HepG2 (cell line): ENCODE measurements around the gene CCDC117. TPM values are rescaled to one million over a fixed set of nuclear protein-coding genes. Genes with fewer than 3 reads are reported as not detected.

ENCODE experiments used
- ATAC-seq: fragments of 200-7000 bp; cut with Tn5 transposase; 3 replicates; pipeline ENCODE4 v1.9.1; 2020; ENCODE audit warnings: mild to moderate bottlenecking, moderate library complexity
- BruUV-seq: library from RNA; stranded (reverse); fragments of 400-500 nt; replicated peaks from 2 replicates; lab custom pipeline; 2021; lab: Mats Ljungman, UMichigan
- CTCF ChIA-PET: fragments of 300-600 bp; formaldehyde crosslinking; extraction: SDS; loops from one replicate; lab custom pipeline; 2021; ENCODE audit warnings: low total read pairs, inconsistent platforms, low intra/inter-chr PET ratio; lab: Yijun Ruan, JAX
- POLR2A ChIA-PET: fragments of 350-600 bp; sonication (Branson Sonifier 250); formaldehyde crosslinking; loops from one replicate; lab custom pipeline; 2020; ENCODE audit warnings: antibody characterized with exemption, inconsistent platforms; lab: Yijun Ruan, JAX
- DNase-seq: peaks from one replicate; pipeline ENCODE4 v3.0.0-alpha.2; 2015; ENCODE audit warnings: low spot score
- FAIRE-seq: peaks from 3 replicates; lab custom pipeline; 2011; peaks lifted over from hg19 to GRCh38; lab: Jason Lieb, UNC
- H2AFZ ChIP-seq: one replicate; pipeline ENCODE4 v1.6.1; 2011; ENCODE audit warnings: low read length, inconsistent platforms
- H3K27ac ChIP-seq: fragments of 300-600 bp; 3 replicates; pipeline ENCODE4 v1.8.0; 2011; ENCODE audit warnings: mixed run types, mild to moderate bottlenecking, mixed read lengths, low read length, inconsistent platforms; ENCODE audit not compliant: insufficient read depth; ENCODE audit errors: extremely low read length
- H3K27me3 ChIP-seq, 2 experiments: fragments of 200-600 bp in 1 of 2; 2 replicates in 1 of 2; 3 replicates in 1 of 2; pipeline versions ENCODE4 v1.6.0 to v1.8.0; 2011; ENCODE audit warnings: low read length in 2 of 2, mild to moderate bottlenecking in 2 of 2, moderate library complexity in 2 of 2, inconsistent platforms in 1 of 2; ENCODE audit not compliant: insufficient read depth in 2 of 2, control insufficient read depth in 1 of 2
- H3K36me3 ChIP-seq, 2 experiments: fragments of 200-600 bp in 1 of 2; replicated peaks in 1 of 2; 2 replicates in 1 of 2; 3 replicates in 1 of 2; pipeline versions ENCODE4 v1.5.1 to v1.8.0; 2011; ENCODE audit warnings: low read length in 2 of 2, inconsistent platforms in 1 of 2; ENCODE audit not compliant: insufficient read depth in 2 of 2, control insufficient read depth in 1 of 2
- H3K4me1 ChIP-seq: 2 replicates; pipeline ENCODE4 v1.5.1; 2012; ENCODE audit warnings: low read length, inconsistent platforms; ENCODE audit not compliant: insufficient read depth
- H3K4me2 ChIP-seq: 2 replicates; pipeline ENCODE4 v1.6.0; 2011; ENCODE audit warnings: low read depth, low read length, inconsistent platforms
- H3K4me3 ChIP-seq, 3 experiments: fragments of 200-600 bp in 1 of 3; sonication (generic), shearing (Covaris generic) in 1 of 3; replicated peaks in 1 of 3; 2 replicates each; pipeline ENCODE4 v1.5.1; 2011 to 2016; ENCODE audit warnings: low read length in 3 of 3, inconsistent platforms in 2 of 3, low read depth in 2 of 3, mild to moderate bottlenecking in 2 of 3, control low read depth in 1 of 3, mixed read lengths in 1 of 3; ENCODE audit not compliant: insufficient read depth in 1 of 3
- H3K79me2 ChIP-seq: one replicate; pipeline ENCODE4 v1.6.1; 2011; ENCODE audit warnings: low read length, inconsistent platforms; ENCODE audit not compliant: insufficient read depth
- H3K9ac ChIP-seq: 2 replicates; pipeline ENCODE4 v1.6.0; 2011; ENCODE audit warnings: mild to moderate bottlenecking, low read depth, low read length, inconsistent platforms; ENCODE audit not compliant: insufficient read depth
- H3K9me3 ChIP-seq: 2 replicates; pipeline ENCODE4 v1.5.1; 2012; ENCODE audit warnings: mild to moderate bottlenecking, low read length
- H4K20me1 ChIP-seq: 2 replicates; pipeline ENCODE4 v1.6.0; 2011; ENCODE audit warnings: inconsistent platforms, mild to moderate bottlenecking, low read length, moderate library complexity; ENCODE audit not compliant: insufficient read depth
- ARNTL ChIP-seq: sonication (generic); formaldehyde crosslinking; IDR thresholded peaks from 2 replicates; pipeline ENCODE4 v1.4.0; 2020; ENCODE audit warnings: mild to moderate bottlenecking, missing genetic modification reagents
- ATF2 ChIP-seq: sonication (generic); formaldehyde crosslinking; IDR thresholded peaks from 2 replicates; pipeline ENCODE4 v1.4.0; 2020; ENCODE audit warnings: missing genetic modification reagents
- BHLHE40 ChIP-seq: IDR thresholded peaks from 2 replicates; pipeline ENCODE4 v1.6.1; 2011; ENCODE audit warnings: low read length, improper control_type of control experiment
- ELK4 ChIP-seq: sonication (generic); formaldehyde crosslinking; IDR thresholded peaks from 2 replicates; pipeline ENCODE4 v1.9.0; 2021; ENCODE audit warnings: missing genetic modification reagents, borderline replicate concordance
- ETV5 ChIP-seq: IDR thresholded peaks from 2 replicates; pipeline ENCODE4 v1.6.1; 2018; ENCODE audit warnings: missing biosample characterization, missing genetic modification reagents, inconsistent platforms, borderline replicate concordance
- HNF4G ChIP-seq, 2 experiments: sonication (generic) in 1 of 2; formaldehyde crosslinking in 1 of 2; IDR thresholded peaks; 2 replicates each; pipeline versions ENCODE4 v1.4.0 to v1.6.1; 2011 to 2020; ENCODE audit warnings: borderline replicate concordance in 2 of 2, low read depth in 2 of 2, mild to moderate bottlenecking in 2 of 2, low read length in 1 of 2, missing genetic modification reagents in 1 of 2, moderate library complexity in 1 of 2
- MLLT10 ChIP-seq: sonication (generic); formaldehyde crosslinking; IDR thresholded peaks from 2 replicates; pipeline ENCODE4 v1.4.0; 2020; ENCODE audit warnings: missing genetic modification reagents
- RELA ChIP-seq: sonication (generic); formaldehyde crosslinking; IDR thresholded peaks from 2 replicates; pipeline ENCODE4 v1.4.0; 2020; ENCODE audit warnings: missing genetic modification reagents
- SNRNP70 ChIP-seq: fragments of 200-400 bp; formaldehyde crosslinking; IDR thresholded peaks from 2 replicates; pipeline ENCODE4 v1.6.1; 2017; ENCODE audit warnings: mild to moderate bottlenecking, low read depth, low read length, moderate library complexity
- SRY ChIP-seq: sonication (generic); formaldehyde crosslinking; IDR thresholded peaks from 2 replicates; pipeline ENCODE4 v1.8.0; 2022; ENCODE audit warnings: mild to moderate bottlenecking, missing genetic modification reagents
- TERF1 ChIP-seq: sonication (generic); formaldehyde crosslinking; IDR thresholded peaks from 2 replicates; pipeline ENCODE4 v1.8.0; 2022; ENCODE audit warnings: mild to moderate bottlenecking, missing genetic modification reagents, moderate library complexity
- ZBTB43 ChIP-seq: sonication (generic); formaldehyde crosslinking; conservative IDR thresholded peaks from 2 replicates; pipeline ENCODE4 v1.4.0; 2020; ENCODE audit warnings: missing genetic modification reagents
- ZNF44 ChIP-seq: sonication (generic); formaldehyde crosslinking; IDR thresholded peaks from 2 replicates; pipeline ENCODE4 v1.5.1; 2020; ENCODE audit warnings: mild to moderate bottlenecking, missing genetic modification reagents
- ZNF691 ChIP-seq: sonication (generic); formaldehyde crosslinking; IDR thresholded peaks from 2 replicates; pipeline ENCODE4 v1.4.0; 2020; ENCODE audit warnings: missing genetic modification reagents, low read depth, mild to moderate bottlenecking, borderline replicate concordance
- ZNF7 ChIP-seq: IDR thresholded peaks from 2 replicates; pipeline ENCODE4 v1.6.1; 2016; ENCODE audit warnings: missing biosample characterization, missing genetic modification reagents
- WGBS: methylation state at CpG from one replicate; pipeline ENCODE4 v1.1.6; 2017; ENCODE audit warnings: low lambda C conversion rate; 5-methylcytosine and 5-hydroxymethylcytosine counted together
- in situ Hi-C: cut with HindIII; loops from 2 replicates; pipeline ENCODE4 v1.10.0; 2017; ENCODE audit warnings: low pct_unique_long_range_greater_than_20kb; ENCODE audit not compliant: extremely low pct_ligation_motif_present
- intact Hi-C: fragments of 100-400 bp; cut with micrococcal nuclease; formaldehyde crosslinking; loops from one replicate; pipeline ENCODE4 v1.10.0; 2022; ENCODE audit not compliant: unreplicated experiment
- polyA plus RNA-seq, 8 experiments: library from polyadenylated mRNA; depleted of rRNA in 3 of 8; stranded (reverse) in 7 of 8; unstranded in 1 of 8; fragments of >200 nt; fragmentation: Illumina TruSeq in 4 of 8; extraction: Trizol in 4 of 8; gene quantifications; 2 replicates each; pipeline versions ENCODE4 v1.2.1 to v1.2.3, GENCODE V29; 2011 to 2016; ENCODE audit warnings: low read depth in 4 of 8, missing spikeins in 1 of 8, mixed read lengths in 1 of 8; ENCODE audit not compliant: insufficient read depth in 1 of 8
- total RNA-seq, 5 experiments: library from RNA; depleted of rRNA; stranded (reverse); fragments of >200 nt; fragmentation: Illumina TruSeq; extraction: Trizol; gene quantifications; 2 replicates each; pipeline ENCODE4 v1.2.3, GENCODE V29; 2016; ENCODE audit warnings: low read depth in 1 of 5

CCDC117 gene
- total and polyA plus RNA-seq, 2 of the 13 experiments (the other 11 are each of a cell fraction or from before 2014, with no cell fraction given), result 12.6 to 34.2 TPM

GRCh38 chr22:28799606-28800307 lies 27.3 kb downstream of the CCDC117 start:
- Histone ChIP-seq H3K27ac (peak overlapping the region; percentile 98), H3K9me3 (no peaks in the 10 kb centered on the region), H3K36me3 (peaks cover 19 to 37% of the 10 kb centered on the region in 2 experiments), H3K4me1 (peaks cover 50% of the 10 kb centered on the region), H2AFZ (no peak overlapping the region), H3K27me3 (no peaks in the 10 kb centered on the region; a peak in 1 of 5 replicates), H3K4me3 (peak overlapping the region; percentile 62 to 99 (median 82)), H3K4me2 (peak overlapping the region; percentile 70), H4K20me1 (peaks cover 35% of the 10 kb centered on the region), H3K9ac (peak overlapping the region; percentile 99), H3K79me2 (peaks cover 68% of the 10 kb centered on the region)
- FAIRE-seq, result no peak
- 0% methylated on average over 31 of the region's 31 CpGs for WGBS
- no peak for DNase-seq
- POLR2A ChIA-PET, result interaction anchor here (0.8 to 20.4 kb wide), 27 partner anchors 7 to 244 kb away, joined by 3 to 945 read pairs (median 5); partner anchors contain the start of genes CCDC117, CHEK2, HSCB and TTC28
- TSS peak; percentile 48 for BruUV-seq
- in situ Hi-C loops, result no loop called here
- ATAC-seq, result peak; percentile 55
- intact Hi-C loops, result no loop called here
- CTCF ChIA-PET, result no interaction called here
- TF ChIP-seq BHLHE40 (no peak), SRY (CRISPR knock-in tag) (no peak), ETV5 (CRISPR knock-in tag) (no peak), ZNF44 (CRISPR knock-in tag) (0 out of 2 replicates have a peak, but pooled peaks have one; percentile 10), ZNF691 (CRISPR knock-in tag) (no peak), TERF1 (no peak), HNF4G (IDR thresholded peaks at IDR 0.05; ENCODE audit: borderline replicate concordance, low read depth, low read length) (no peak), HNF4G (CRISPR knock-in tag; IDR thresholded peaks at IDR 0.05; ENCODE audit: borderline replicate concordance, low read depth) (no peak), ELK4 (no peak), SNRNP70 (no peak), ARNTL (CRISPR knock-in tag) (no peak), ATF2 (CRISPR knock-in tag) (no peak), MLLT10 (CRISPR knock-in tag) (0 out of 2 replicates have a peak, but pooled peaks have one; percentile 81), ZBTB43 (no peak), ZNF7 (CRISPR knock-in tag) (no peak), RELA (CRISPR knock-in tag) (no peak)
